K562 (cell line): Measurements from ENCODE around the gene C6orf141. TPM values are rescaled to one million over a fixed set of nuclear protein-coding genes. Genes with fewer than 3 reads are reported as not detected.

Experiments
- ATAC-seq: fragments of 200-7000 bp; cut with Tn5 transposase; 3 replicates; pipeline ENCODE4 v1.9.1; 2020; ENCODE audit warnings: moderate library complexity
- BruUV-seq: library from RNA; stranded (reverse); fragments of 400-500 nt; replicated peaks from 2 replicates; lab custom pipeline; 2021; lab: Mats Ljungman, UMichigan
- CTCF ChIA-PET: fragments of 300-600 bp; formaldehyde crosslinking; extraction: SDS; loops from one replicate; lab custom pipeline; 2021; ENCODE audit warnings: low intra/inter-chr PET ratio; lab: Yijun Ruan, JAX
- POLR2A ChIA-PET: fragments of 300-600, 350-650 bp; sonication (Branson Sonifier 250); formaldehyde crosslinking; extraction: SDS; loops from one replicate; lab custom pipeline; 2021; ENCODE audit warnings: antibody characterized with exemption, inconsistent platforms; lab: Yijun Ruan, JAX
- DNase-seq, 4 experiments: peaks; one replicate each; pipeline versions ENCODE4 v3.0.0 to v3.0.0-alpha.2; 2011 to 2018; ENCODE audit warnings: low spot score in 3 of 4, mixed read lengths in 3 of 4; ENCODE audit errors: extremely low read depth in 1 of 4
- FAIRE-seq: peaks from 2 replicates; lab custom pipeline; 2011; peaks lifted over from hg19 to GRCh38; lab: Jason Lieb, UNC
- H2AFZ ChIP-seq: 2 replicates; pipeline ENCODE4 v1.6.0; 2011; ENCODE audit warnings: low read depth, low read length, control low read depth, inconsistent platforms
- H3K27ac ChIP-seq: fragments of 200-600 bp; 3 replicates; pipeline ENCODE4 v1.8.0; 2011; ENCODE audit warnings: low read depth, mild to moderate bottlenecking, control low read depth, inconsistent platforms, low read length, moderate library complexity, mixed read lengths; ENCODE audit errors: extremely low read depth
- H3K27me3 ChIP-seq, 2 experiments: fragments of 300-600 bp in 1 of 2; 2 replicates in 1 of 2; 3 replicates in 1 of 2; pipeline versions ENCODE4 v1.6.0 to v1.8.0; 2011; ENCODE audit warnings: inconsistent platforms in 2 of 2, low read length in 2 of 2, mild to moderate bottlenecking in 1 of 2, mixed read lengths in 1 of 2, moderate library complexity in 1 of 2; ENCODE audit not compliant: control insufficient read depth in 2 of 2, insufficient read depth in 2 of 2
- H3K36me3 ChIP-seq: fragments of 300-600 bp; 3 replicates; pipeline ENCODE4 v1.8.0; 2011; ENCODE audit warnings: mild to moderate bottlenecking, low read length, inconsistent platforms; ENCODE audit not compliant: control insufficient read depth, insufficient read depth
- H3K4me1 ChIP-seq, 2 experiments: fragments of 200-600 bp in 1 of 2; replicated peaks in 1 of 2; 2 replicates in 1 of 2; 3 replicates in 1 of 2; pipeline versions ENCODE4 v1.5.1 to v1.8.0; 2011; ENCODE audit warnings: inconsistent platforms in 2 of 2, low read length in 2 of 2, mild to moderate bottlenecking in 1 of 2, mixed read lengths in 1 of 2, moderate library complexity in 1 of 2; ENCODE audit not compliant: control insufficient read depth in 2 of 2, insufficient read depth in 2 of 2
- H3K4me2 ChIP-seq: 2 replicates; pipeline ENCODE4 v1.6.1; 2011; ENCODE audit warnings: low read length, control low read depth, inconsistent platforms, mixed read lengths; ENCODE audit not compliant: insufficient read depth
- H3K4me3 ChIP-seq: fragments of 200-600 bp; sonication (generic), shearing (Covaris generic); 2 replicates; pipeline ENCODE4 v1.5.1; 2016; ENCODE audit warnings: control low read depth, inconsistent platforms
- H3K79me2 ChIP-seq: fragments of 200-600 bp; 3 replicates; pipeline ENCODE4 v1.8.0; 2011; ENCODE audit warnings: low read length, inconsistent platforms; ENCODE audit not compliant: control insufficient read depth, insufficient read depth
- H3K9ac ChIP-seq, 2 experiments: 2 replicates each; pipeline versions ENCODE4 v1.6.0 to v1.6.1; 2011; ENCODE audit warnings: low read depth in 2 of 2, low read length in 2 of 2, control low read depth in 1 of 2, inconsistent platforms in 1 of 2, mild to moderate bottlenecking in 1 of 2, mixed read lengths in 1 of 2; ENCODE audit not compliant: insufficient read depth in 1 of 2
- H3K9me1 ChIP-seq: one replicate; pipeline ENCODE4 v1.6.0; 2011; ENCODE audit warnings: inconsistent platforms, mild to moderate bottlenecking, low read length, moderate library complexity; ENCODE audit not compliant: control insufficient read depth, insufficient read depth
- H3K9me3 ChIP-seq: replicated peaks from 2 replicates; pipeline ENCODE4 v1.5.1; 2011; ENCODE audit warnings: low read depth, low read length, inconsistent platforms; ENCODE audit not compliant: control insufficient read depth, insufficient read depth
- H4K20me1 ChIP-seq: replicated peaks from 2 replicates; pipeline ENCODE4 v1.6.1; 2011; ENCODE audit warnings: low read length, inconsistent platforms, mixed read lengths; ENCODE audit not compliant: control insufficient read depth, insufficient read depth
- ERF ChIP-seq: fragments of 450-650 bp; formaldehyde crosslinking; IDR thresholded peaks from 2 replicates; pipeline ENCODE4 v1.4.0; 2020; ENCODE audit warnings: mild to moderate bottlenecking, mixed read lengths
- KLF13 ChIP-seq: fragments of 450-650 bp; IDR thresholded peaks from 2 replicates; pipeline ENCODE4 v1.6.1; 2016; ENCODE audit warnings: missing genetic modification characterization, low read depth, mild to moderate bottlenecking, missing compliant biosample characterization, moderate library complexity, borderline replicate concordance
- SP2 ChIP-seq: IDR thresholded peaks from 2 replicates; pipeline ENCODE4 v1.6.1; 2011; ENCODE audit warnings: mild to moderate bottlenecking, low read depth, low read length, moderate library complexity; ENCODE audit not compliant: poor library complexity, severe bottlenecking; ENCODE audit errors: extremely low read depth
- TSHZ1 ChIP-seq: fragments of 250-450 bp; sonication (Bioruptor Pico); IDR thresholded peaks from 2 replicates; pipeline ENCODE4 v1.4.0; 2020; ENCODE audit warnings: mild to moderate bottlenecking, moderate library complexity
- ZNF407 ChIP-seq: fragments of 450-650 bp; IDR thresholded peaks from 2 replicates; pipeline ENCODE4 v1.6.1; 2016; ENCODE audit warnings: low read depth
- WGBS: fragments of 100-300 bp; shearing (Covaris generic); methylation state at CpG from one replicate; pipeline ENCODE4 v1.1.6; 2016; ENCODE audit warnings: low coverage, mixed read lengths; ENCODE audit not compliant: insufficient coverage; ENCODE audit errors: missing lambda C conversion rate; 5-methylcytosine and 5-hydroxymethylcytosine counted together
- in situ Hi-C: fragments of 300-500 bp; cut with MboI; formaldehyde crosslinking; loops from 4 replicates; pipeline ENCODE4 v1.15.0; 2018; ENCODE audit warnings: inconsistent platforms, mixed read lengths
- intact Hi-C: fragments of 100-400 bp; cut with micrococcal nuclease; formaldehyde crosslinking; loops from 2 replicates; pipeline ENCODE4 v1.14.2; 2022
- polyA plus RNA-seq, 8 experiments: library from polyadenylated mRNA; depleted of rRNA in 4 of 8; stranded (reverse) in 5 of 8; unstranded in 3 of 8; fragments of >200 nt; fragmentation: Nextera tagmentation in 2 of 8; fragmentation: Illumina TruSeq in 1 of 8; extraction: Ambion mirVana in 2 of 8; extraction: Trizol in 1 of 8; gene quantifications; 2 replicates each; pipeline versions ENCODE4 v1.2.1 to v1.2.3, GENCODE V29; 2011 to 2014; ENCODE audit warnings: inconsistent platforms in 1 of 8, missing spikeins in 1 of 8
- total RNA-seq, 7 experiments: library from RNA; depleted of rRNA in 6 of 7; stranded (reverse); fragments of >200 nt in 6 of 7; fragmentation: Illumina TruSeq in 2 of 7; extraction: Trizol in 2 of 7; gene quantifications; 2 replicates each; pipeline versions ENCODE4 v1.2.1 to v1.2.3, GENCODE V29; 2011 to 2021; ENCODE audit warnings: low replicate concordance in 1 of 7
- TF ChIP-seq, protein P1 (sequence below): IDR thresholded peaks from 3 replicates; pipeline ENCODE4 v1.6.1; 2011; ENCODE audit warnings: borderline replicate concordance, mild to moderate bottlenecking, moderate library complexity; ENCODE audit not compliant: insufficient read length; ENCODE audit errors: extremely low read depth

Gene C6orf141
- total and polyA plus RNA-seq, 9 of the 15 experiments (the other 6 are each of a cell fraction or from before 2014, with no cell fraction given) = not detected

- BruUV-seq = no TSS peak
- CTCF ChIA-PET = no interaction called here
- 70% methylated on average over 1 of the region's 1 CpG for WGBS
- Histone ChIP-seq H3K27ac (no peak overlapping the region), H3K79me2 (no peaks in the 10 kb centered on the region), H3K36me3 (no peaks in the 10 kb centered on the region), H3K4me1 (no peaks in the 10 kb centered on the region), H3K9me3 (no peaks in the 10 kb centered on the region), H3K4me2 (no peak overlapping the region), H4K20me1 (no peaks in the 10 kb centered on the region), H3K9me1 (no peaks in the 10 kb centered on the region), H2AFZ (no peak overlapping the region), H3K27me3 (no peaks in the 10 kb centered on the region), H3K4me3 (no peak overlapping the region), H3K9ac (no peak overlapping the region)
- TF ChIP-seq TSHZ1 (CRISPR knock-in tag) (no peak), SP2 (no peak), ERF (no peak), KLF13 (tag) (no peak), ZNF407 (no peak)
- TF ChIP-seq, protein P1, sequence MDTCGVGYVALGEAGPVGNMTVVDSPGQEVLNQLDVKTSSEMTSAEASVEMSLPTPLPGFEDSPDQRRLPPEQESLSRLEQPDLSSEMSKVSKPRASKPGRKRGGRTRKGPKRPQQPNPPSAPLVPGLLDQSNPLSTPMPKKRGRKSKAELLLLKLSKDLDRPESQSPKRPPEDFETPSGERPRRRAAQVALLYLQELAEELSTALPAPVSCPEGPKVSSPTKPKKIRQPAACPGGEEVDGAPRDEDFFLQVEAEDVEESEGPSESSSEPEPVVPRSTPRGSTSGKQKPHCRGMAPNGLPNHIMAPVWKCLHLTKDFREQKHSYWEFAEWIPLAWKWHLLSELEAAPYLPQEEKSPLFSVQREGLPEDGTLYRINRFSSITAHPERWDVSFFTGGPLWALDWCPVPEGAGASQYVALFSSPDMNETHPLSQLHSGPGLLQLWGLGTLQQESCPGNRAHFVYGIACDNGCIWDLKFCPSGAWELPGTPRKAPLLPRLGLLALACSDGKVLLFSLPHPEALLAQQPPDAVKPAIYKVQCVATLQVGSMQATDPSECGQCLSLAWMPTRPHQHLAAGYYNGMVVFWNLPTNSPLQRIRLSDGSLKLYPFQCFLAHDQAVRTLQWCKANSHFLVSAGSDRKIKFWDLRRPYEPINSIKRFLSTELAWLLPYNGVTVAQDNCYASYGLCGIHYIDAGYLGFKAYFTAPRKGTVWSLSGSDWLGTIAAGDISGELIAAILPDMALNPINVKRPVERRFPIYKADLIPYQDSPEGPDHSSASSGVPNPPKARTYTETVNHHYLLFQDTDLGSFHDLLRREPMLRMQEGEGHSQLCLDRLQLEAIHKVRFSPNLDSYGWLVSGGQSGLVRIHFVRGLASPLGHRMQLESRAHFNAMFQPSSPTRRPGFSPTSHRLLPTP = no peak
- no peak for FAIRE-seq
- in situ Hi-C loops = no loop called here
- intact Hi-C loops = no loop called here
- ATAC-seq = no peak
- no peak for DNase-seq
- POLR2A ChIA-PET = no interaction called here
Observed at GRCh38 chr6:49523901-49524300, 26.6 kb upstream of the C6orf141 start.
